ENCODE data around the gene FAAP24.
"Not testable (repeated sequence)": the region's sequence is repeated elsewhere in the genome, so short reads cannot be mapped to it uniquely, and the experiment has no call there.

FAAP24 gene

GRCh38 chr19:32997716-32998355, 25.8 kb downstream of the FAAP24 start:
- DNase-seq (ENCODE audit: low read depth in 1 of 2, low spot score in 1 of 2), result no peak

DNA sequence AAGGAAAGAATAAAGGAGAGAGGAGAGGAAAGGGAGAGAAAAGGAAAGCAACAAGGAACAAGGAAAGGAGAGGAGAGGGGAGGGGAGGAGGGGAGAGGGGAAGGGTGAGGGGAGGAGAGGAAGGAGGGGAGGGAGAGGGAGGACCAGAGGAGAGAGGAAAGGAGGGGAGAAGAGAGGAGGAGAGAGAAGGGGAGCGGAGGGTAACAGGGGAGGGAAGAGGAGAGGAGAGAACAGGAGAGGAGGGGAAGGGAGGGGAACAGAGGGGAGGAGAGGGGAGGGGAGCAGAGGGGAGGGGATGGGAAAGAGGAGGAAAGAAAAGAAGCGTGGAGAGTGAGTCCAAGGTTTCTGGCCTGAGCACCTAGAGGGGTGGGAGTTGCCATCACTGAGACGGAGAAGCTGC, 26.7 kb downstream of the FAAP24 start:
- DNase-seq (ENCODE audit: low read depth in 1 of 2, low spot score in 1 of 2), result no peak

GRCh38 chr19:33000510-33000909, 28.5 kb downstream of the FAAP24 start:
- DNase-seq (ENCODE audit: low read depth in 1 of 2, low spot score in 1 of 2), result no peak

- DNase-seq (ENCODE audit: low read depth in 1 of 2, low spot score in 1 of 2), result no peak
Measured at GRCh38 chr19:33000910-33001309, 28.9 kb downstream of the FAAP24 start.

GRCh38 chr19:33002126-33002865, 30.3 kb downstream of the FAAP24 start:
- DNase-seq (ENCODE audit: low read depth in 1 of 2, low spot score in 1 of 2), result not testable (repeated sequence)

DNA sequence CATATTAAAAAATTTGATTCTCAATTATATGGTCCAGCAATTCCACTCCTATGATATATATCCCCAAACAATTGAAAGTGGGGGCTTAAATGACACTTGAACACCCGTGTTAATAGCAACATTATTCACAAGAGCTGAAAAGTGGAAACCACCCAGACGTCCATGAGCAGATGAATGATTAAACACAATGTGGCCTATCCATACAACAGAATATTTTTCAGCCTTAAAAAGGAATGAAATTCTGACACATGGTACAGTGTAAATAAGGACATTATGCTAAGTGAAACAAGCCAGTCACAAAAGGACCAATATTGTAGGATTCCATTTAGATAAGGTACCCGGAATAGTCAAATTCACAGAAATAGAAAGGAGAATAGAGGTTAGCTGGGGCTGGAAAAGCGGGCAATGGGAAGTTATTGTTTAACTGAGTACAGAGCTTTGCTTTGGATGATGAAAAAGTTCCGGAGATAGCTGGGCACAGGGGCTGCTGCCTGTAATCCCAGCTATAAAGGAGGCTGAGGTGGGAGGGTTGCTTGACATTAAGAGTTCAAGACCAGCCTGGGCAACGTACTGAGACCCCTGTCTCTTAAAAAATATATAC, 31.5 kb downstream of the FAAP24 start:
- DNase-seq (ENCODE audit: low read depth in 1 of 2, low spot score in 1 of 2), result not testable (repeated sequence)

DNA sequence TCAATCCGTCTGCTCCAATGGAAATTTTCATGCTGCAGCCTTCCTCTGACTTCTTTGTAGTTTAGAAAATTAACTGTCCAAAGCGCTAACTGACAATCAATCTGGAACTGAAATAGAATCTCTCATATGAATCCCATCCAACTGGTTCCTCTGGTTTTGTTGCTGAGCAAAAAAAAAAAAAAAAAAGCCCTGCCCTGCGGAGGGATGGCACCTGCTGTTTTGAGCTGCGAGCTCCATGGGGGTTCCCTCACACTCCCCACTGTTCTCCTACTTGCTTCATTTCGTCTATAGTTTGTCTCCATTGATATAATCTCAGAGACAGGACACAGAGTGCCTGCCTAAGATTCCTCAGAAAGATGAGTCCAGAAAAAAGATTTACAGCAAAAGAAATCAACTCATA, 33.4 kb downstream of the FAAP24 start:
- no peak for DNase-seq (ENCODE audit: low read depth in 1 of 2, low spot score in 1 of 2)

- no peak for DNase-seq (ENCODE audit: low read depth in 1 of 2, low spot score in 1 of 2)
Measured at GRCh38 chr19:33008738-33009137, 36.7 kb downstream of the FAAP24 start.

GRCh38 chr19:33010891-33011290, 38.8 kb downstream of the FAAP24 start:
- DNase-seq (ENCODE audit: low read depth in 1 of 2, low spot score in 1 of 2), result not testable (repeated sequence)

DNA sequence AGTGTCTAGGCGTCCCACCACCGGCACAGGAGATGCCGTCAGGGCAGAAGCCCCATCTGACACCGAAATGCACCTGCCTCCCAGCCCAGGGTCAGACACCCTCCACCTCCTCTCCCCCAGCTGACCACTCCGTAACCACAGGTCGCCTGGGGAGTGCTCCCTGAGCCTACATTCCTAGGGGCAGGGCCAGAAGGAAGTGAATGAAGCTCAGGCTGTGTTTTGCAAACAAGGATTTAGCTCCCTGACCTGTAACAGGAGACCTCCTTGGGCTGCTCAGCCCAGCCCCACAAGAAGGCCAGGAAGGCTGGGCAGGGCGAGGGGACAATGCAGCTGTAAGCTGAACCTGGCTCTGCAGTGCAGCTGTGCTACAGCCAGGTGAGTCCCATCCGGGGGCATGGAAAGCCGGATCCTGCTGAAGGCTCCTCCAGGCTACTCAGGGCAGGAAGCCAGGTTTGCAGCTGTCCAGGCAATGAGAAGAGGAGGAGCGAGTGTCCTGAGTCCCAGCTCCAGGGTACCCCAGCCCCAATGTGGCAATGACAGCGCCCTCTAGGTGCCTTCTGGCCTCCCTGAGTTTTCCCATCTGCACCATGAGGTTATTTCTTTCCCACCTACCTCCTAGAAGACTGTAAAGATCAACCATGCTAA, 50.6 kb downstream of the FAAP24 start:
- DNase-seq (ENCODE audit: low read depth in 1 of 2, low spot score in 1 of 2), result no peak

GRCh38 chr19:33024398-33024797, 52.4 kb downstream of the FAAP24 start:
- DNase-seq (ENCODE audit: low read depth in 1 of 2, low spot score in 1 of 2), result no peak

DNA sequence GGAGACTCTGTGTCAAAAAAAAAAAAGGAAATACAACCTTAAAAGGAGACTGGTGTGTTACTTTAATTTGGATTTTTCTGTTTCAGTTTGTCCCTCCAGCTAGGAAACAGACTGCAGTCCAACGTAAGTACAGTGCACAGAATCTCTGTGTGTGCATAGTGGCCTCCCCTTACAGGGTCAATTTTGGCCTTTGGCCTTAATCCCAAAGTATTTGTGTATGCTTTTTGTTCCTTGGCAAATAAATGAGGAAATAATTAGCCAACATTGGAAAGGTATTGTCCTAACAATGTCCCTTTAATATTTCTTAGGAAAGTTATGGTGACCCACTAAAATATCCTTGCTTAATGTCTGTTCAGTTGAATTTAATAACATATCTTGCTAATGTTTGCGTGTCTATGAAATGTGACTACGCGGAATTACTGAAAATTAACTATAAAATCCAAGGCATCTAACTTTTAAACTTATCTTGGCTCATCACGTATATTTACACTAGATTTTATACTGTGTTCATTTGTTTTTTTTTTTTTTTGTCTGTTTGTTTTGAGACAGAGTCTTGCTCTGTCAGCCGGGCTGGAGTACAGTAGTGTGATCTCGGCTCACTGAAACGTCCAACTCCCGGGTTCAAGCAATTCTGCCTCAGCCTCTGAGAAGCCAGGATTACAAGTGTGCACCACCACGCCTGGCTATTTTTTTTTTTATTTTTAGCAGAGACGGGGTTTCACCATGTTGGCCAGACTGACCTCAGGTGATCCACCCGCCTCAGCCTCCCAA, 53.6 kb downstream of the FAAP24 start:
- not testable (repeated sequence) for DNase-seq (ENCODE audit: low read depth in 1 of 2, low spot score in 1 of 2)

- not testable (repeated sequence) for DNase-seq (ENCODE audit: low read depth in 1 of 2, low spot score in 1 of 2)
Measured at GRCh38 chr19:33026602-33027001, 54.6 kb downstream of the FAAP24 start.

Data from stimulated activated CD4-positive, alpha-beta T cell treated with anti-CD3 and anti-CD28 coated beads, Interleukin-15, amount 100 ng/mL, for 1 hour (primary cell).